ENCODE results near the gene PHACTR1. TPM values are rescaled to one million over a fixed set of nuclear protein-coding genes. Genes with fewer than 3 reads are reported as not detected.

The PHACTR1 gene
- total RNA-seq, 1 donor from 2014 or later, result 8.4 TPM

GRCh38 chr6:12873691-12874090 lies 157.1 kb downstream of the PHACTR1 start:
- Histone ChIP-seq H3K27me3 (no peaks in the 10 kb centered on the region), H3K9me3 (no peaks in the 10 kb centered on the region)
- DNase-seq (ENCODE audit: low spot score in 2 of 2), result no peak

GRCh38 chr6:12875051-12875450 lies 158.5 kb downstream of the PHACTR1 start:
- Histone ChIP-seq H3K27me3 (no peaks in the 10 kb centered on the region), H3K27ac (no peak overlapping the region), H3K36me3 (no peaks in the 10 kb centered on the region), H3K4me3 (no peak overlapping the region), H3K4me1 (no peaks in the 10 kb centered on the region), H3K9me3 (no peaks in the 10 kb centered on the region)
- intact Hi-C loops (cut with DNase I), result no loop called here
- TF ChIP-seq CTCF (IDR thresholded peaks at IDR 0.05), result no peak
- no peak for DNase-seq (ENCODE audit: low spot score in 2 of 2)

More at GRCh38 chr6:12873691-12874090, 157.1 kb downstream of the PHACTR1 start:
- H3K4me3 ChIP-seq, result no peak overlapping the region
- no peaks in the 10 kb centered on the region for H3K4me1 ChIP-seq
- TF ChIP-seq CTCF (IDR thresholded peaks at IDR 0.05), result no peak
- intact Hi-C loops (cut with DNase I), result no loop called here
- no peak overlapping the region for H3K27ac ChIP-seq
- H3K36me3 ChIP-seq, result no peaks in the 10 kb centered on the region

GRCh38 chr6:12878741-12879140 lies 162.2 kb downstream of the PHACTR1 start:
- DNase-seq (ENCODE audit: low spot score in 2 of 2), result no peak
- no peaks in the 10 kb centered on the region for H3K9me3 ChIP-seq
- no peak overlapping the region for H3K4me3 ChIP-seq
- H3K27me3 ChIP-seq, result no peaks in the 10 kb centered on the region
- intact Hi-C loops (cut with DNase I), result no loop called here
- H3K4me1 ChIP-seq, result no peaks in the 10 kb centered on the region
- TF ChIP-seq CTCF (IDR thresholded peaks at IDR 0.05), result no peak
- no peak overlapping the region for H3K27ac ChIP-seq
- no peaks in the 10 kb centered on the region for H3K36me3 ChIP-seq

GRCh38 chr6:12882761-12883290 lies 166.3 kb downstream of the PHACTR1 start:
- DNase-seq (ENCODE audit: low spot score in 2 of 2), result no peak
- no peaks in the 10 kb centered on the region for H3K27me3 ChIP-seq
- no peaks in the 10 kb centered on the region for H3K36me3 ChIP-seq
- H3K9me3 ChIP-seq, result no peaks in the 10 kb centered on the region
- no peak for TF ChIP-seq CTCF (IDR thresholded peaks at IDR 0.05)
- no peaks in the 10 kb centered on the region for H3K4me1 ChIP-seq
- no peak overlapping the region for H3K4me3 ChIP-seq
- intact Hi-C loops (cut with DNase I), result no loop called here
- H3K27ac ChIP-seq, result no peak overlapping the region

- H3K4me1 ChIP-seq, result no peaks in the 10 kb centered on the region
- no peak for DNase-seq (ENCODE audit: low spot score in 2 of 2)
- no peak overlapping the region for H3K4me3 ChIP-seq
- no peaks in the 10 kb centered on the region for H3K9me3 ChIP-seq
- no peaks in the 10 kb centered on the region for H3K27me3 ChIP-seq
- no peak for TF ChIP-seq CTCF (IDR thresholded peaks at IDR 0.05)
- intact Hi-C loops (cut with DNase I), result no loop called here
- H3K27ac ChIP-seq, result no peak overlapping the region
- H3K36me3 ChIP-seq, result no peaks in the 10 kb centered on the region
Measured at GRCh38 chr6:12884983-12885382, 168.4 kb downstream of the PHACTR1 start.

Data from ascending aorta (tissue), 2 donors.